ENCODE measurements around the gene SMAD2.
A peak's percentile ranks its signal among the peaks of the same experiment; 100 is the strongest.

SMAD2 gene

DNA sequence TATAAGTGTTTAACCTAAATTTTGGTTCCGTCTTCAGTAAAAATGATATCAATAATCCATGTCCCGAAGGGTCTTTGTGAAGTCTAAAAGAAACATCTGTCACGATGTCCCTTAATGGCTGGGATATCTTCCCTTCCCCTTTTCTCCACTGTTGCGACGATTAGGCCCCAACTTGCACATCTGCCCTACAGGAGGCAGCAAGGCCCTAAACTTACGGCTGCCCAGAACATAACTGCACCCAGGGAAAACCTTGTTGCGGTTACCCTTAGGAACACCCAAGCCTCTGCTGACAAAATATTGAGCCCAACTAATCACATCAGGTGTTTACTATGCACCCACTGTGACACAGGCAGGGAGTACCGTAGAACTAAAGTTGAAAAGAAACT, 1.3 kb upstream of the SMAD2 start:
- no peak for DNase-seq

DNA sequence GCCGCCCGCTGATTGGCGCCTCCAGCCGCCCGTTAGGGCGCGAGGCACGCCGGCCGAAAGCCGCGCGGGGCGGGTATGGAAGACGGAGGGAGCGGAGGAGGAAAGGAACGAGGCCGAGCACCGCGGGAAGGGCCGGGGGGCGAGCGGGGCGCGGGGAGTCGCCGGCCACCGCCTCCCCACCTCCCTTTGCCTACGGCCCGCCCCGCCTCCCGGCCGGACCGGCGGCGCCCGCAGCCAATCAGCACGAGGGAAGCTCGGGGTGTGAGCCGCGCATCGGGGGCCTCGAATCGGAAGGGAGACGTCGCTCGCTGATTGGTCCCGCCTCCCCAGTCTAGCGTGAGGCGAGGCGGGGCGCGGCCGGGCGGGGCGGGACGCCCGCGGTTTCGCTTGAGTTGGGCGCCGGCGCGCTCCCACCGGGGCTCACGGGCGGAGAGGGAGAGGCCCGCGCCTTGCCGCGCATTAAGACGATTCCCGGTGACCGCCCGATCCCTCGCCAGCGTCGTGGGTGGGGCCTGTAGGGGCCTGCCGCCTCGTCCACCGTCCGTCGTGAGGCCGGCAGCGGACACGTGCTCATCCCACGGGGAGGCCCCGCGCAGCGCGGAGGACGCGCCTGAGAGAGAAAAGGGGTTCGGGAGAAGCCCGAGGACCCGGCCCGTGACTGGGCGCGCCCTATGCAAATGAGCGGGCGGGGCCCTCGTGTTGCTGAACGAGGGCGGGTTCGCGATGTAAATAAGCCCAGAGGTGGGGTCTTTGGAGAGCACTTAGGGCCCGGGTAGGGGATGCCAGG, 665 bp upstream of the SMAD2 start:
- DNase-seq, result peak; percentile 96

DNA sequence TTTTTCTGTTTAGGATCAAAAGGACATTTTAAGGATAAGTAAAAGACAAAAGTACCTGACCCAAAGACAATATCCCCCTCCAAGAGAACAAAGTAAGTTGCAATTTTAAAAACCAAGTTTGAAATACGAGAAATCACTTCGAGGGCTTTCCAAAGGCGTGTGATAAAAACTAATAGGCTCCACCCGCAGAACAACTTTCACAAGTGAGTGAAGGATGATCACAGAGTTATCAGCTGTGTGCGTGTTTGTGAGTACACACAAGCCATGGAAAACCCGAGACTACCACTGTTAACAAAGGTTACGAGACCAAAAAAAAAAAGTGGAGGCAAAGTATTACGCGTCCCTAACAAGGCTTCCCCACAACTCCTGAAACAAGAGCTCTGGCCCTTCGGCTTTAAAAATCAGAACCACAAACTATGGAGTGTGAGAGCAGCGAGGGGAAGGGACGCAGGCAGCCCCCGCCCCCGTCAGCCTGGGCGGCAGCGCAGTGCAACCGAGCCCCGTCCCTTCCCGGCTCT, 719 bp downstream of the SMAD2 start:
- no peak for DNase-seq

DNA sequence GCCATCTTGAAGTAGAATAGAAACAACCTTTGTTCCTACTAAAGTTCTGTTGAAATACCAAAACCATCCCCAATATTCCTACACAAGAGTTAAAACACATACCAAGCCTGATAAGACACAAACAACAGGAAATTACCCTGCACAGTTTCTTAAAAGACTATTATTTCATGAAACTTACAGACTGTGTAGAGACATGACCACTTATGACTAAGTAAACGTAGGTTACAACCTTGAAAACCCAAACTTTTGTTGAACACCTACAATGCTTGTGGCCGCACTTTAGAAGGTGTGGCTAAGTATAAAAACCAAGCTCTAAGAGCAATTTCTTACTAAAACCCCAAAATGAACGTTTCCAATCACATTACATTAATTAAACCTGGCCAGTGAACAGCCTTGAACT, 2.0 kb downstream of the SMAD2 start:
- DNase-seq, result peak; percentile 48

DNA sequence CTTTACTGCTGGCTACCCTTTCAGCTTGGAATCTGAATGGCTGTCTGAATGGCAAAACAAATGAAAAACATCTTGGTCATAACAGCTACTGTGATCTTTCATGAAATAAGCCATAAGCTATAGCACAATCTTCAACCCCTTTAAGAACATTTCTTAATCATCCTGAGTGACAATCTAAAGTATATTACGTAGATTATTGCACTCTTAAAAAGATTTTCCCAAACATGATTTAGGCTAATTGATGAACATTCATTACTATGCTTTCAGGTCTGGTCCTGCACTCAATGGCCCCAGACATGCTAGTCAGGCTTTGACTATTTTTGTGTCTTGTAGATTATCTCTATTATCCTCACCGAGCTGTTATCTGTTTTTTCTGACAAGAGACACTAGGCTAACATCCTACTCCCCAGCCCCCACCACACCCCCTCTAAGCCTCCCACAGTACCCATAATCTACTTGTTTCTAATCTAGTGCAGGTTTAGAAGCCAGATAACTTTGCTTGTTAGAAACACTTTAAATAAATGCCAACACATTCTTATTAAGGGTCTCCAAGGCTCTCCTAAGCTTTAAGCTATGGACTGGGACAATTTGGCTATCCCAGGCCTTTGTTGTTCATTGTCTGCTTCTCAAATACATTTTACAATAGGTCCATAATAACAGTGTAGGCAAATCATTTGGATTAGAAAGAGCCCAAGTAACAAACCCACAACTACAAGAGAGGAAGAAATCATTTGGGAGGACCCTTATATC, 4.2 kb downstream of the SMAD2 start:
- no peak for DNase-seq

DNA sequence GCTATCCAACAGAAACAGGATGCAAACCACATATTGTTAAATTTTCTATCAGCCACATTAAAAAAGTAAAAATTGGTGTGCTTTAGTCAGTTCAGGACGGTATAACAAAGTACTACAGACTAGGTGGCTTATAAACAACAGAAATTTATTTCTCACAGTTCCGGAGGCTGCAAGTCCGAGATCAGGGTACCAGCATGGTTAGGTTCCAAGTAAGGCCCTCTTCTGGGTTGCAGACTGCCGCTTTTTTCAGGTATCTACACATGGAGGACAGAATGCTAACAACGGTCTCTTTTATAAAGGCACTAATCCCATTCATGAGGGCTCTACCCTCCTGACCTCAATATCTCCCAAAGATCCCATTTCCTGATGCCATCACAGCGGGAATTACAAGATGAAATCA, 10.5 kb downstream of the SMAD2 start:
- DNase-seq, result no peak

DNA sequence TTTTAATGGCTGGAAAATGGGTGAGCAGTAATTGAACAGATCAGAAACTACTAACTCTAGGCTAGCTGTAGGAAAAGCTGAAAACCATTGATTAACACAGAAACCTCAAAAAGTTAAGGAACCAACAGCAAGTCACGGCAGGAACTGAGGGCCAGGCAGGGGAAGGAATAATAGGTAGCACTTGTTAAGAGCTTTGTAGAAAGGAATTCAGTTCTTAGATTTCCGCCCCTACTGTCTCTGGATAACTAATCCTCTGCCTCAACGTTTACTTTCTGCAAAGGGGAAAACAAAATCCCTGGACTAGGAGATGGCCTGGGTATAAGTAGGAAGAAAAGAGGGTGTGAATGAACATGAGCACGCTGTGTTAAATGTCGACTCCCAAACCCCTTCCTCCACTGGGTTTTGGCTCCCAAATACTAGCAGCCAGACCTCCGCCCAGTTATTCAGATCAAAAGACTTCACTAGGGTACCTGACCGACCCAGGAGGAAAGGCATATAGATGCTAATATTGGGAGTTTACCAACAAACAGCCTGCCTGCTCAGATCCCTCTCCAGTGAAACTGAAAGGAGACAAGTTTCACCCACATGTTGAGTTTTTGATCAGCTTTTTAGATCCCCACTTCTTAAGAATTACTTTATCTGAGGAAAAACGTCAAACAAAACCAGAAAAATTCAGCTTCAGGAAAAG, 12.4 kb downstream of the SMAD2 start:
- DNase-seq, result peak; percentile 51

DNA sequence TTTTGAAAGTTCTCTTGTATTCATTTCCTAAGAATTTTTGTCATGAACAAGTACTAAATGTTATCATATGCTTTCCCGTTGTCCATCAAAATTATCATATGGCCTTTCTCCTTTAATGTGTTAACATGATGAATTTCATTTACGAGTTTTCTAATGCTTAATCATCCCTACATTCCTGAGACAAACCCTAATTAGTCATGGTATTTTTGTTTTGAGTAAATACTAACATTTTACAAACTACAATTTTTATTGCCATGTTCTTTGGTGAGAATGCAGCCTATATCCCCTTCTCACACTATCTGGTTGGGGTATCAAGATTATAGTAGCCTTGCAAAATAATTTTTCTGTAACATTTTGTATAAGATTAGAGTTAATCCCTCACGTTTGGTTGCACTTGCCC, 14.5 kb downstream of the SMAD2 start:
- DNase-seq, result no peak

DNA sequence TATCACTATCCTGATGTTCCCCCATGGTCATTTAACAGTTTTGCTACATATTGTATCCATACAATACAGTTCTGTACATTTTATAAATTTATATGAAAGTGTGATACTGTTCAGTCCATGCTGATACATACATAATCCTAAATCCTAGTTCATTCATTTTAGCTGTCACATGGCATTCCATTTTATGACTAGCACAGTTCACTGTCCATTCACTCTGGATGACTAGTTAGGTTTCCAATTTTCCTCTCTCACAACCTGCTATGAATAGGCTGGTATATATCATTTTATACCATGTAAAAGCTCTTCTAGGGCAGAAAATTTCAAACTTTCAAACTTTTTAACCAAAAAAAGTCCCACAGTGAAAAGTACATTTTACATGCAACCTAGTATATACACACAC, 15.2 kb downstream of the SMAD2 start:
- DNase-seq, result no peak

DNA sequence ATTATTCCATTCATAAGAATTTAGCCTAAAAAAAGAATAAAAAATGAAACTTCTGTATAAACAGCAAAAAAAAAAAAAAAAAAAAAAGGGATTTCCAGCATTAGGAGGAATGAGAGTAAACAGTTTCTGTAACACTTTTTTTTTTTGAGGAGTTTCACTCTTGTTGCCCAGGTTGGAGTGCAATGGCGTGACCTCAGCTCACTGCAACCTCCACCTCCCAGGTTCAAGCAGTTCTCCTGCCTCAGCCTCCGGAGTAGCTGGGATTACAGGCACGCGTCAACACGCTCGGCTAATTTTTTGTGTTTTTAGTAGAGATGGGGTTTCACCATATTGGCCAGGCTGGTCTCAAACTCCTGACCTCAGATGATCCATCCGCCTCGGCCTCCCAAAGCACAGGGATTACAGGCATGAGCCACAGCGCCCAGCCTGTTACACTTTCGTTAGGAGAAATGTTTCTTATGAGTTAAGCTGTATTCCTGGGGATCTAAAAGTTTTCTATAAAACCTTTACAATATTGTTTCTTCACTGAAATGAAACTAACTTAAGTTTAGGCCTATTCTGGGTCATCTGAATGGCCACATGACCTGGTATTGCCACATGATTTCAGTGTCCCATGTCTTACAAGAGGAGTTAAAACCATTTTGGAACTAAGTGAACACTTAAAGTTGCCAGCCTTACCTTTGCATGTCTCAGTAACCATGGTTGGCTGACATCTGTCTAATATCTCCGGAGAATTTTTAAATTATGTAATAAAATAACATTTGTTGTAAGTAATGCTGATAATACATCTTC, 17.5 kb downstream of the SMAD2 start:
- no peak for DNase-seq

DNA sequence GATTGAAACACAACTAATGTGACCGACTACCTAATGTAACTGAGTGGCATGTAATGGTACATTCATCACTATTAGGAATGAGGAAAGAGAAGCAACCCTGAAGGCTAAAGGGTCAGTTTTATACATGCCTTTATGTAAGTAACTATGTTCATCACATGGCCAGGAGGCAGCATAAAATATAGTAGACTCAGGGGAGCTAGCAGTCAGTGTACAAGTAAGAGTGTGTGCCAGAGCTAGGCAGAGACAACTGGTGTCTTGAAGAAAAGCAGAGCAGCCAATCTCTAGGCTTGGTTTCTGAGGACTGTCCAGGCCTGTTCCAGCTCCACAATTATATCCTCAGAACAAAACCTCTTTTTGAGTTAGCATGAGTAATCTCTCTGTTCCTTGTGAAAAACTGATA, 18.1 kb downstream of the SMAD2 start:
- DNase-seq, result peak; percentile 49

DNA sequence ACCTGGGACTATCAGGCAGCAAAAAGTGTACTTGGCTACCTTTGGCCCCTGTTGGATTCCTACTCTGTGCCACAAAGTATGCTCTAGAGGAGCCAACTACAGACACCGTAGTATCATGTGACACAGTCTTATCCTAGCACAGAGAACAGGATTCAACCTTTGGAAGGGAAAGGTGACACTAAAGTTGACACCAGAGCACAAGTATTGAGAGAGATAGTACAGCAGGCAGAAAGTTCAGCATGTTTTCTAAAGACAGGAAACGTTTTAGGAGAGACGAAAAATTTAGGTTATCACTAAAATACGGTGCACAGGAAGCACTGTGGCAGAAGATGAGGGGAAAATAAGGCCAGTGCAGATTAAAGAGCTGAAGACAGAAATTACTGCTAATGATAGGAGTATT, 18.6 kb downstream of the SMAD2 start:
- no peak for DNase-seq

DNA sequence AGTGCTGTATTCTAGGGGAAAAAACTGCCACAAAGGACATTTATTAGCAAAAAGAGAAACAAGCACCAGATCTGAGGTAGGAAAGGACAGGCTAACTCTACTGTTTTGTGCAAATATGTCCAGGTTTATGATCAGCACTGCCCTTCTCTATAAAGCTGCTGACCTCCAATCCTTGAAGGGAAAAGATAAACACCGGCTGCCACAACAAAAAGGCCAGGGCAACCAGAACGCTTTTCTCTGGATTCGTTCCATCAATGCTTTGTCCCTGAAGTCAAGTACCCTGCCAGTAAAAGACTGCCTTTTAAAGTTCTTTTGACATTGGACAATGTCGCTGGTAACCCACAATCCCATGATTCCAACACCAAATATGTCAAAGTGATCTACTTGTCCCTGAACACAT, 21.0 kb downstream of the SMAD2 start:
- DNase-seq, result no peak

DNA sequence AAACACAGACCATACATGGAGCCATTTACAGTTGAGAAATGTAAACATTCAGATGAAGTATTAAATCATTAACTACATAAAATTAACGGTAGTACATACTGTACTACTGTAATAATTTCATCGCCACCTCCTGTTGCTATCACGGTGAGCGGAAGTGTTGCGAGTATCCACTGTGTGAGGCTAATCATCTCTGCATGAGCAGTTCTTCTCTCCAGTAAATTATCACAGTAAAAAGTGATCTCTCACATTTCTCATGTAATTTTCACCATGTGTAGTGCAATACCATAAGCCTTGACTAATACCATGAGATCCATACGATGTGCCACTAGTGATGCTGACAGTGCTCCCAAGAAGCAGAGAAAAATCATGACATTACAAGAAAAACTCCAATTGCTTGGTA, 21.9 kb downstream of the SMAD2 start:
- no peak for DNase-seq

DNA sequence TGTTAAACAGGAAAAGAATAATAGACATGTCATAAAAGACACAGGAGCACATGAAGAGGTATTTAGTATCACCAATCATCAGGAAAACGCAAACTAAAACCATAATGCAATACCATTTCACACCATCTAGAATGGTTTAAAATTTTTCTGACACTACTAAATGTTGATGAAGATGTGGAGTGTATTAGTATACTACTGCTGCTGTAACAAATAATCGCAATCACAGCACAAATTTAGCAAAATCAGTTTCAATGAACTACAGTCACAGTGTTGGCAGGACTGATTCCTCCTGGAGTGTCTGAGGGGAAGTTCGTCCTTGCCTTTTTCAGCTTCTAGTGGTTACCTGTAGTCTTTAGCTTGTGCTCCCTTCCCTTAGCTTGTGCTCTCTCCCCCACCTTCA, 24.1 kb downstream of the SMAD2 start:
- no peak for DNase-seq

DNA sequence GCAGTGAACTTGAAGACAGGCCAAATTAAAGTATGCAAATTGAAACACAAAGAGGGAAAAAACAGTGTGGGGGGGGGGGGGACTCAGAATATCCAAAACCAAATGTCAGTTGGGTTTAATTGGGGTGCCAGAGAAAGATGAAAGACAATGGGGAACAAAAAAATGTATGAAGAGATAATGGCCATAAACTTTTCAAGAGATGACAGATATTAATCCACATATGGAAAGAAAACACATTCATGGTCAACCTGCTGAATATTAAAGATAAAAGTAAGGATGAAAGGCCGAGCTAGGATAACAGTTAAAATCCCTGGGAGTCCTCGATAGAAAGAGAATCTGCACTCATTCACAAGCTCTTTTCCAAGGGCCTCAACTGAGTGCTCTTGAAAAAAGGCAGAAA, 26.6 kb downstream of the SMAD2 start:
- no peak for DNase-seq

DNA sequence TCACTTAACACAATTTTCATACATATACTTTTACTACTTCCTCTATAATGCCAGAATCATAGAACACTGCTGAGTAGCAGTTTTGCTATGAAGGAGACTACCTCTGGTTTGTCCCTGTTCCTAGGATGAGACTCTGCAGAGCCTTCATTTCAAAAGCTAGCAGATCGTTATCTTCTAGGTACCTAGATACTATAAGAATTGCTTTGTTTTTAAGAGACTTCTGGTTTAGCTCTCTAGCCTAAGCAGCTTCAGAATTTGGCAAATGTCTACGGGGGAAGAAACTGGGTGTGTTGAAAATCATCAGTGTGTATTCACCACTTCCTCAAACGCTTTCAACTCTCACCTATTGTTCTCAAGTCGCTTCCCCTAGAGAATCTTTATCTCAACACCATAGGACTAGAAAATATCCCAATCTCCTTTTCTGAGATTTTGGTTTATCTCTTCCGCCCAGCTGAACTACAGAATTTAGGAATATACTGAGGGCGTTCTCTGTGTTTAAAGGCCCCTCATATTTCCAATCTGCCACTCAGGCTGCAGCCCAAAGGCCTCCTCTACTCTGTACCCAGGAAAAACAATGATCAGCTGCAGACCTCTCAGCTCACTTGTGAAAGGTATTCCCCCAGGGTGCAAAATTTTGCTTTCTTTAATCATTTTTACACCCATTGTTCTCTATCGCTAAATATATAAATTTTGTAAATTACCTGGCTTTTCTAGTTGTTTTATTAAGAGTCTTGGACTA, 28.7 kb downstream of the SMAD2 start:
- peak; percentile 52 for DNase-seq

DNA sequence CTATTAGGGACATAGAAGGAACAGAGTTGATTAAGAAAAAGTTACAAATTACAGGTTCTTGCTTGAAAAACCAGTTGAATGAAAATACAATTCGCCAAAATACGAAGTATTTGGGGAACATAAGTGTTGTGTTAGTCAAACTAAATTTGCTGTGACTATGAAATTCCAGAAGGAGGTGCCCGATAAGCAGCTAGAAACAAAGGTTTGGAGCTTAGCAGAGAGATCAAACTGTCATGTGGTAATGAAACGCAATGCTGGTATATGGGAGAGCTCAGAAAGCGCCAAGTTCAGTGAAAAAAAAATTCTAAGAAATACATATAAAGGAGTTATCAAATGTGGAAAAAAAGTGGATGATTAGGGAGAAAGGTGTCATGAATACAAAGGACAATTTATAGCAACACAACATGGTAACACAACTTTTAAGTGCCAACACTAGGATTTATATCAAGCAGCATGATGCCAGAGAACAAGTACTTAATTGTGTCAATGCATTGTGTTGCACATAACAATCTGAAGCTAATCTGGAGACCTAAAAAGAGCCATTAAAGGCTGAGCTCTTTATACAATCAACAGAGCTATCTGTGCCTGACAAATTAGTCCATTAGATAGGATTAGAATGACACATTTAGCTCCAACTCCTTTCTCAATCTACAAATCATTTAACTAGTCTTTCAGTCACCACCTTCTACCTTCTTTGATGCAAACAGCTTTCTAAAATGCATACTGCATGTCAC, 31.2 kb downstream of the SMAD2 start:
- DNase-seq, result no peak

DNA sequence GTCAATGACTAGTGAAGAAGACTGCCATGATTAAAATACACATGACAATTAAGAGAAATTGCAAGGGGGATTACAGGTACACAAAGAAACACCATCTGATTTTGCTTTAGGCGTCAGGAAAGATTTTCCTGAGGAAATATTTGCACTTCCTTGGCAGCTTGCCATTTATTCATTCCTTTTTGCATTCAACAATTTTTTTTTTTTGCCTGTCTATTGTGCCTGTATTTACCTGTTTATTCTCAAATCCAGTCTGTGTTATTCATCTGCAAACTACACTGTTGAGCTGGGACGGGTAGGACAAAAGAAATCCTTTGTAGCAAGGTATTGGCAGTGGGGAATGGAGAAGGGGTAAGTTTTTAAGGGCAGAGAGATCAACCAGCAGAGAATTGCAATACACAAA, 31.8 kb downstream of the SMAD2 start:
- DNase-seq, result no peak

DNA sequence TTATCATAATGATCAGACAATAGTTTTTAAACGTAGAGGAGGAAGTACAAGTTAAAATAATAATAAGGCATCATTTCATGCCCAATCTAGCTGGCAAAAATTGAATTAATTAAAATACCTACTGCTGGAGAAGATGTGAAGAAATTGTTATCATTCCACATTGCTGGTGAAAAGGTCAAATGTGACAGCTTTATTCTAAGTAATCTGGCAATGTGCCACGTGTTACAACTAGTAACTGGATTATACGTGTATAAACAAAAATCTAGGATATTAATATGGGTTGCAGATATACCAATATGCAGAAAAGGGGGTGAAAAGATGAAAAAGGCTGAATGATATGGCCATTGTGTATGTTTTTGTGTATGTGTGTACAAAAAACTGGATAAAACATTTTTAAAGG, 32.4 kb downstream of the SMAD2 start:
- DNase-seq, result no peak

DNA sequence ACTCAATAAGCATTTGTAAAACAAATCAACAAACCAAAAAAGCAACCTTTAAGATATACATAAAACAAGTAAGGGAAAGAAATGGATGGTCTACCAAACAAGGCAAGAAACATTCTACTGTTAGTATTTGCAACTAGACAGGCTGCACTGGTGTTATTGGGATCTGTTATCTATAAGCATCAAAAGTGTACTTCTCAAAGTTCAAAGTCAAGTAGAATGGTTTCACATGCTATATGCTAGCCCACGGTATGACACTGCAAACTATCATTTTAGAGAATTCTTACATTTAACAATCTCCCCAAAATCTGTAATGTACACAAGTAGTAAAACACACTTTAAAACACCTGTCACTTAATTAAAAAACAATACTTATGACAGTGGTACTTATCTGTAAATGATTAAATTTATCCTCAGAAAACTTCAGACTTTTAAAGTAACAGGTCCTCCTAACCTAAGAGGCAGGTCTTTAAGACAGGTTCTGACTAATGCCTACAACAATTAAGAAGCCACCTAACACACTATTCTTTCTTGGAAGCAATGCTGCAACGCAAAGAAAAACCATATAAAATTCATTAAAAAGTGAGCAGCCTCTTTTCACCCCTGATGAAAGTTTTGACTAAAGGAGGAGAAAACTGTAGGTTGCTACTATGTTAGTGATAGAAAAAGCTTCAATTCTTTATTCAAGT, 34.8 kb downstream of the SMAD2 start:
- no peak for DNase-seq

All from activated CD4-positive, alpha-beta T cell treated with anti-CD3 and anti-CD28 coated beads, Interleukin-2, amount 50 U/mL, for 16 hours (primary cell).